ENCODE measurements around the gene PCSK4.

GRCh38 chr19:1491114-1491848 lies 1.1 kb upstream of the PCSK4 start, which contains the start of gene REEP6:
- TF ChIP-seq POLR2AphosphoS5 (IDR thresholded peaks at IDR 0.05; ENCODE audit: low read depth, low read length) = no peak
- no peak for TF ChIP-seq CTCF (IDR thresholded peaks at IDR 0.05)
- TF ChIP-seq TCF7L2 (IDR thresholded peaks at IDR 0.05; ENCODE audit: low read depth, low read length) = no peak
- no peak for TF ChIP-seq REST (IDR thresholded peaks at IDR 0.05; ENCODE audit: insufficient read depth in 1 of 2, low read depth in 2 of 2, low read length in 1 of 2)
- no peak for TF ChIP-seq SIN3A (IDR thresholded peaks at IDR 0.05; ENCODE audit: borderline replicate concordance, insufficient read depth, low read depth, low read length)

Data from Panc1 (cell line).